ENCODE results near the gene NBPF3.

DNA sequence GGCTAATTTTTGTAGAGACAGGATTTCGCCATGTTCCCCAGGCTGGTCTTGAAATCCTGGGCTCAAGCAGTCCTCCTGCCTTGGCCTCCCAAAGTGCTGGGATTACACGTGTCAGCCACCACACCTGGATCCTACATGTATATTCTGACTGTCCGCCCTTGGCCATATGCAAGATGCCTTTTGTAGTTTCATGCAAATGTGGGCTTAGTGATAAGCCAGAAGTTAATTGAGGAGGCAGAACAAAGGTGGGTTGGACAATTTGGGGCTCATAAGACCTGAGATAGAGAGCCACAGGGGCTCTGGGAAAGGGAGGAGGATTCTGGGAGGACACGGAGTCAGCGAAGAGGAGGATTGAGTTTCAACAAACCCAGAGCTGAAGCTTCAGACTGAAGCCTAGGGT, 94.2 kb downstream of the NBPF3 start:
- TF ChIP-seq, protein P1, sequence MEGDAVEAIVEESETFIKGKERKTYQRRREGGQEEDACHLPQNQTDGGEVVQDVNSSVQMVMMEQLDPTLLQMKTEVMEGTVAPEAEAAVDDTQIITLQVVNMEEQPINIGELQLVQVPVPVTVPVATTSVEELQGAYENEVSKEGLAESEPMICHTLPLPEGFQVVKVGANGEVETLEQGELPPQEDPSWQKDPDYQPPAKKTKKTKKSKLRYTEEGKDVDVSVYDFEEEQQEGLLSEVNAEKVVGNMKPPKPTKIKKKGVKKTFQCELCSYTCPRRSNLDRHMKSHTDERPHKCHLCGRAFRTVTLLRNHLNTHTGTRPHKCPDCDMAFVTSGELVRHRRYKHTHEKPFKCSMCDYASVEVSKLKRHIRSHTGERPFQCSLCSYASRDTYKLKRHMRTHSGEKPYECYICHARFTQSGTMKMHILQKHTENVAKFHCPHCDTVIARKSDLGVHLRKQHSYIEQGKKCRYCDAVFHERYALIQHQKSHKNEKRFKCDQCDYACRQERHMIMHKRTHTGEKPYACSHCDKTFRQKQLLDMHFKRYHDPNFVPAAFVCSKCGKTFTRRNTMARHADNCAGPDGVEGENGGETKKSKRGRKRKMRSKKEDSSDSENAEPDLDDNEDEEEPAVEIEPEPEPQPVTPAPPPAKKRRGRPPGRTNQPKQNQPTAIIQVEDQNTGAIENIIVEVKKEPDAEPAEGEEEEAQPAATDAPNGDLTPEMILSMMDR (conservative IDR thresholded peaks at IDR 0.05; ENCODE audit: low read length): no peak
- TF ChIP-seq EZH2phosphoT487 (IDR thresholded peaks at IDR 0.05; ENCODE audit: borderline replicate concordance, low read depth, low read length): no peak

All from OCI-LY7 (cell line).